ENCODE measurements around the gene HRH1.
A peak's percentile ranks its signal among the peaks of the same experiment; 100 is the strongest.

The HRH1 gene

DNA sequence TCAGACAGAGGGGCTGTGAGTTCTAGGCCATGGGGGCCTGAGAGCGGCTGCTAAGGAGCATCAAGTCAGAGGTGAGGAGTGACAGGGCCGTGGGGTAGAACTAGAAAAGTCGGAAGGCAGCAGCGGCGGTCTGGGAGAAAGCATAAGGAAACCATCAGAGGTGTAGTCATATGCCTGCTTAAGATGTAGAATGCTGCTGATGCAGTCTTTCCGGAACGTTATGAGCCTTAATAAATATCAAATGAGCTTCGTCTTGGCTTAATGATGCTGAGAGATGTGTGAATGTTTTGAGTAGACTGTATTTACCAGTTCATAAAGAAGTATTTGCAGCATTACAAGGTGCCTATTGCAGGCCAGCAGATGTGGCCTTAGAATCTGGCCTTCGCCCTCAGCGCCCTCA is 133.1 kb downstream of the HRH1 start:
- no peak for DNase-seq

GRCh38 chr3:11288021-11288491 is 133.8 kb downstream of the HRH1 start:
- DNase-seq: no peak

DNA sequence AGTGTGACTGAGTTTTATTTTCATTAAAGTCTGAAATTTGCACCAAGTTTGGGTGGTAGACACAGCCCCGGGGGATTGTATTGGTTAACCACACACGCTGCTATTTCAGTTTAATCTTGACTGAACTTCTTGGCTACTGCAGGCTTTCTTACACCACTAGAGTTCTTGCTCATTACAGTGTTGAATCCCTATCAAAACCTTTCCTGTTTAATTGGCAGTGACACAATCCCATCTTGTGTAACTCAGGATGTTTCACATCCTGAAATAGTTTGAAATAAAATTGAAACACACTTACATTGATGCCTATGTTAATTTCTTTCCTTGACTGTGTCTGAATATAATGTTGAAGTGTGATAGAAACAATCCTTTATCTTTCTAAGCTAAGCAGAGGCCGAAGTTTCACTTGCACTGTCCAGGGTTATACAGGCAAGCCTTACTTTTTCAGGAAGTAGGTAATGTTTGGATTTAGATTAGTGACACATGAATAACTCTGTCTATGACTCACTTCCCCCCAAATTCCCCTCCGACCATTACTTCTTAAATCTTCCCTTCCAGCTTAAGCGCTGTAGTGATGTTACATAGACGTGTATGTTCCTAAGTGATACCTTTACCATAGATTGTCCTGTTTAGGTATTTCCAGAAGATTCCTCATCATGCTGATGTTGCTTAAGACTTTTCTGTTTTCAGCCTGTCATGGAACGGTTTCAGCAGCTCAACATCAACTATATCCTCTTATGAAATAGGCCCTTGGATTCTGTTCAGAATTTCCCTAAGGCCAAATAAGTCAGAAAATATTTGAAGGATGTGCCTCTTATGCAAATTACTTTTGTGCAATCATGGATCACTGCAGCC is 134.7 kb downstream of the HRH1 start:
- DNase-seq: no peak

GRCh38 chr3:11289864-11290263 is 135.6 kb downstream of the HRH1 start:
- DNase-seq: no peak

GRCh38 chr3:11290743-11291680 is 136.7 kb downstream of the HRH1 start:
- DNase-seq: no peak

DNA sequence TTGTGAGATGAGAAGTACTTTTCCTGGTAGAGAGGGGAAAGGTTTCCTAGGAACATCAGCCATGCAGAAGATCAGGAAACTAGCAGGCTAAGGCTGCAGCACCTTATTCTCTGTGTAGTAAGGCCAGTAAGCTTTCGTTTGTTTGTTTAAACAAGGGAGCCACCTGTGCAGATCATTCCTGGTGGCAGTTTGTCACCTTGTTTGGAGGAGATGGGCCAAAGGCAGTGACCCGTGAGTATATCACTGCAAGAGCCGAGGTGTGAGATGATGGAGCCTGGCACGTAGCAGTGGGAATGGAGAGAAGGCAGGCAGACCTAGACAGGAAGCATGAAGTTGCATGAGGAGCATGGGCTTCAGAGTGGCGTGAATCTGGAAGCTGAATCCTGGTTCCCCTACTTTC is 137.5 kb downstream of the HRH1 start:
- no peak for DNase-seq

DNA sequence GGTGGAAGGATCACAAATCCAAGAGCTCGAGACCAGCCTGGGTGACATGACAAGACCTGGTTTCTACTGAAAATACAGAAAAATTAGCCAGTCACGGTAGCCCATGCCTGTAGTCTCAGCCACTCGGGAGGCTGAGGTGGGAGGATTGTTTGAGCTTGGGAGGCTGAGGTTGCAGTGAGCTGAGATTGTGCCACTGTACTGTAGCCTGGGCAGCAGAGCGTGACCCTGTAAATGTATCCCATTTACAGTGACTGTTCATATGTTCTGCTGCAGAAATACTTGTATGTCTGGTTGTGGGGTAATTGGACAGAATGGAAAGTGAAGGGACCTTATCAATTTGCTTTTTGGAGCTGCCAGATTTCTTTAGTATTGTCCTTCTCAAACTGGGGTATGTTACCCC is 142.8 kb downstream of the HRH1 start:
- DNase-seq: no peak

GRCh38 chr3:11300970-11301369 is 146.7 kb downstream of the HRH1 start:
- DNase-seq: no peak

DNA sequence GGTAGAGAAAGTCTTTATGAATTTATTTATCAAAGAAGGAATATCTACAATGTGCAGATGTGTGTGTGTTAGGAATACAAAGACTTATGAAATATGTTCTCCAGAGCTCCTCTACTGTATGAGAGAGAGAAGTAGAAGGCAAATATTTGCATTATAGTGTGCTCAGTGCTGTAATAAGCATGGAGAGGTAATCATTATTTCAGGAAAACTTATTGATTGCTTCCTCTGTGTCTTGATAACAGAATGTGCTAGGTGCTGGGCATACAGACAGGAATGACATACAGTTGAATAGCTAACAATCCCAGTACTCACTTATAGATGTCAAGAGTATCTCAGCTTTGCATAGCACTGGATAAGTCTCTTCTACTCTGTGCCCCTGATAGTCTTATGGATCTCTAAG is 148.2 kb downstream of the HRH1 start:
- DNase-seq: no peak

GRCh38 chr3:11304175-11304574 is 149.9 kb downstream of the HRH1 start:
- DNase-seq: no peak

GRCh38 chr3:11305509-11305908 is 151.2 kb downstream of the HRH1 start:
- no peak for DNase-seq

- DNase-seq: peak; percentile 13
Measured at GRCh38 chr3:11306817-11307589, 152.7 kb downstream of the HRH1 start.

- DNase-seq: no peak
Measured at GRCh38 chr3:11307830-11308432, 153.6 kb downstream of the HRH1 start.

- no peak for DNase-seq
Measured at GRCh38 chr3:11310258-11310657, 156.0 kb downstream of the HRH1 start.

- no peak for DNase-seq
Measured at GRCh38 chr3:11312166-11312565, 157.9 kb downstream of the HRH1 start.

All from stimulated activated CD4-positive, alpha-beta T cell treated with anti-CD3 and anti-CD28 coated beads, Interleukin-4, amount 100 ng/mL, for 1 hour (primary cell).